GM21515 (cell line): Measurements from ENCODE around the gene PLEKHH3.

Experiments used
- ATAC-seq: cut with Tn5 transposase; IDR thresholded peaks from one replicate; pipeline ENCODE4 v1.9.1; 2021; ENCODE audit not compliant: unreplicated experiment

Gene PLEKHH3

DNA sequence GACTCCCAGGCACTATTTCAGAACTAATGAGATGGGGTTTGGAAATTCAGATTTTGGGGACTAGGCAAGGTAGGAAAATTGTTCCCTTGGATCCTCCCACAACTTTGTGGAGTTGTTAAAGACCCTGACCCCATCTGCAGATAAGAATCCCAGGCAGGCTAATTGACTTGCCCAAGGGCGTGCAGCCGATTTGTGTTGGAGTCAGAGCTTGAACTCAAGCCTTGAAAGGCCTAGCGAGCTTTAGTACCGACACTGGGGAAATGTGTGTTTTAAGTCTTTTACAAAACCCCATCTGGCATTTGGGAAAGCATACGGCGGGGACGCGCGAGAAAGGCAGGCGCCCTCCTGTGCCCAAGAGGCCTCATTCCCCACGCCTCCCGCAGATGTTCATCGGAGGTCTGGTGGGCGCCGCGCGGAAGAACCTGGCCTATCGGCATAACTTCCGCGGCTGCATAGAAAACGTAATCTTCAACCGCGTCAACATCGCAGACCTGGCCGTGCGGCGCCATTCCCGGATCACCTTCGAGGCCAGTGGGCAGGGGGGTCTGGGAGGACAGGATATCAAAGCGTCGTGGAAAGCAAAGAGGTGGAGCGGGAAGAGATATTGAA, 9.8 kb upstream of the PLEKHH3 start:
- ATAC-seq = no peak

DNA sequence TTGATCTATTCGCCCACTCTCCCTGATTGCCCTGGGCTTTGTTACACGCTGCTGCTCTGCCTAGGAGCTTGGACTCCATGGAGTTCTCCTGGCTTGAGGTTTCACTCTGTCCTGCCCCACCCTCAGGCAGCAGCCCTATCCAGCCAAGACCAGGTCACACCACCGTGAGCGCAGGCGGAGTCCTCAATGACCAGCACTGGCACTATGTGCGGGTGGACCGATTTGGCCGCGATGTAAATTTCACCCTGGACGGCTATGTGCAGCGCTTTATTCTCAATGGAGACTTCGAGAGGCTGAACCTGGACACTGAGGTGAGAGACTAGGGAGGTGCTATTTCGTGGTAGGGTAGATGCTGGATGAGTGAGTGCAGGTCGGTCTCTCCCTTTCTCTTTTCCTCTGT, 9.0 kb upstream of the PLEKHH3 start:
- no peak for ATAC-seq

DNA sequence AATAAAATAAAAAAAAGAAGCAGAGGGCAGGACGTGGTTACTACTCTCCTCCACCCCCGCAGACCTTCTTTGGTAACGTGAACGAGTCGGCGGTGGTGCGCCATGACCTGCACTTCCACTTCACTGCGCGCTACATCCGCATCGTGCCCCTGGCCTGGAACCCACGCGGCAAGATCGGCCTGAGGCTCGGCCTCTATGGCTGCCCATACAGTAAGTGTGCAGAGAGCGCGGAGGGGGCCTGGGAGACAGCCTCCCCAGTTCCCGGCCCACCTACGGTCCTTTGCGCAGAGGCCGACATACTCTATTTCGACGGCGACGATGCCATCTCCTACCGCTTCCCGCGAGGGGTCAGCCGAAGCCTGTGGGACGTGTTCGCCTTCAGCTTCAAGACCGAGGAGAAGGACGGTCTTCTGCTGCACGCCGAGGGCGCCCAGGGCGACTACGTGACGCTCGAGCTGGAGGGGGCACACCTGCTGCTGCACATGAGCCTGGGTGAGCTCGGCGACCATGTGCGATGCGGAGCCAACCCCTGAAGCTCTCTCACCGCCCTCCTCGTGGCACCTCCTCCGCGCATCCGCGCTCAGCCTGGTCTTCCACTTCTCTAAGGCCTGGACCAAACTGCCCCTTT, 8.2 kb upstream of the PLEKHH3 start:
- no peak for ATAC-seq

DNA sequence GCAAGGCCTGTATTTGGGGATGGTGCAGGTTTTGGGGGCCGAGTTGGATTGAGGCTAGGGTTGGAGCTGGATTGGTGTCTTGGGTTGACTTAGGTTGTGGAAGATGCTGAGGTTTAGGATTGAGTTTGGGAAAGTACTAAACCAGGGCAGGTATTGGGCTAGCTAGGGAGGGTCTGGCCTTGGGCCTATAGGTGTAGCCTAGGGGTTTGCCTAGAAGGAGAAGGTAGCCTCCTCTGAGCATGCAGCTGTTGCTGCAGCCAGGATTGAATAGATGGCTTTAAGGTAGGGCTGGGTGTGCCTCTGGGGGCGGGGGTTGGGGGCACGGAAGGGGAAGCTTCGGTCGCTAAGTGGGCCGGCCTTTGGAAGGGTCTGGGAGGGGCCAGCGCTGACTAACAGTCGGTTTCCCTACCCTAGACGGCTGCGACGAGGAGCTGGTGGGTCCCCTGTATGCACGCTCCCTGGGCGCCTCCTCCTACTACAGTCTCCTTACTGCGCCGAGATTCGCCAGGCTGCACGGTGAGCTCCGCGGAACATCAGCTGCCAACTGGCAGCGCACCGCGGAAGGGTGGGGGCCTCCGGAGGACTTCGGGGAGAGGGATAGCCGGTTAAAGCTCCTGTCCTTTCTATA, 6.7 kb upstream of the PLEKHH3 start:
- ATAC-seq = no peak

DNA sequence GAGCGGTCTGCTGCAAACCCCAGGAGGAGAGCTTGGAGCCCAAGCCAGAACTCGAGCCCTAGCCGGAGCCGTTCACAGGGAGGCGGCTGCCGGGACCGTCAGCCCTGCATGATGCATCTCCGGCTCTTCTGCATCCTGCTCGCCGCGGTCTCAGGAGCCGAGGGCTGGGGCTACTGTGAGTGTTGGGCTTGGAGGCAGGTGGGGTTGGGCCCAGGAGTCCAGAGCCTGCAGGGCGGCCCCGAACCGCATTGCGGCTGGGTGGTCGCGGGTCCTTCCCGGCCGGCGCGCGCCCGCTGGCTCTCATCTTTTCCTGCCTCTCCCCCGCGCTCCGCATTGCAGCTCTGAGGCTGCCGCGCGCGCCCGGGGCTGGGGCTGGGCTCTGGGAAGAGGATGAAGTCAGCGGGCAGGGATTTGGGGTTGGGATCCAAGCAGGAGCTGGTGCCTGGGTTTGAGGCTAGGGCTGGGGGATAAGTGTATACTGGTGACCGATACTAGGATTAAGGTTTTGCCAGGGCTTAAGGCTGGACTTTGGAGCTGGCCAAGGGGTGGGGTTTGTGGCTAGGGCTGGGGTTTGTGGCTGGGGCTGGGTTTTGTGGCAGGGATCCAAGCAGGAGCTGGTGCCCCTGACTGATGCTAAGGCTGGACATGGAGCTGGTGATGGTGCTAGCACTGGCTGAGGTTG, 6.1 kb upstream of the PLEKHH3 start:
- ATAC-seq = no peak

DNA sequence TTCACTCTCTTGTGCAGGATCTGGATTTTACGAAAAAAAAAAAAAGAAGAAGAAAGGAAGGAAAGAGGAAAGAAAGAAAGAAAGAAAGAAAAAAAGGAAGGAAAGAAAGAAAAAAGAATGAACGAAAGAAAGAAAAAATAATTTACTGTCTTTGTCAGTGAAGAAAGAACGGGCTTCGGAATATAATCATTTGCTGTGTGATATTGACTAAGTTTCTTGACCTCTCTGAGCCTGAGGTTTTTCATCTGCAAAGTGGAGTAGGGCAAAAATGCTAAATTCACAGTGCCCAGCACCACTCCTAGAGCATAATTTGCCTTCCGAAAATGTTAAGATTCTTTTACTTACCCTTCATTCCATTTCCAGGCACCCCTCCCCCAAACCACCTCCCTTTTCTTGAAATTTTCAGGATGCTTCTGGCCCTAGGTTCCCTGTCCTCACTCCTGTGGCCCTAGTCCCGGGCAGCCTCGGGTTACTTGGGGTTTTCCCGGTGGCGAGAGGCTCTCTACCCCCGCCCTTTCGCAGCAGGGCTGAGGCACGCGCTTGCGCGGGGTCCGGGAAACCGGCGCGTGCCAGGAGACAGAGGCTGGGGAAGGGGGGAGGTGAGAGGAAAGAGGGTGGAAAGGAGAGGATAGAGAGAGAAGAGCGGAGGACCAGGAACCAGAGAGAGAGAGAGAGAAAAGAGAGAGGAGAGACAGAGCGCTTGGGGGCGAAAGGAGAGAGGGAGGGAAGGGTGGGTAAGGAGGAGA, 5.4 kb upstream of the PLEKHH3 start, which contains the start of gene CNTNAP1:
TSS of gene CNTNAP1 (plus strand) at position 556 of the 746 bp plus-strand sequence. CDS start 299 bp downstream, outside the sequence.
- ATAC-seq = no peak

DNA sequence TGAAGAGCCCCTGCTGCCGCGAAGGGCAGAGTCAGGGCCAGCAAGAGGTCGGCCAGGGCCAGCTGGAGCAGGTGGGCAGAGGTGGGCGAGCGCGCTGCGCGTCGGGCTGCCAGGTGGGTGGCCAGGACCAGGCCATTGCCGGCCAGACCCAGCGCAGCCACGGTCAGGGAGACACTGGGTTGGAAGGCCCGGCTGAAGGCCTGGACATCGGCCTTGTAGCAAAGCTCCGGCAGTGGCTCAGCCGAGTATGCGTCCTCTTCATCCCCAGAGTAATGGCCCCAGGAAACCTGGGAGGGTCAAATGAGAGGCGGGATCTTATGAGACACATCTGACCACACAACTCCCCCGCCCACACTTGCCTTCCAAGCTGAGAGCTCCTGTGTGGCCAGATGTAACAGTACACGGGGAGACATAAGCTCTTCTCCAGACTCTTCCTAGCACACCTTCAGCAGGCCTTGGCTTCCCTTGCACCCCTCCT, 3.6 kb upstream of the PLEKHH3 start:
- ATAC-seq = no peak

DNA sequence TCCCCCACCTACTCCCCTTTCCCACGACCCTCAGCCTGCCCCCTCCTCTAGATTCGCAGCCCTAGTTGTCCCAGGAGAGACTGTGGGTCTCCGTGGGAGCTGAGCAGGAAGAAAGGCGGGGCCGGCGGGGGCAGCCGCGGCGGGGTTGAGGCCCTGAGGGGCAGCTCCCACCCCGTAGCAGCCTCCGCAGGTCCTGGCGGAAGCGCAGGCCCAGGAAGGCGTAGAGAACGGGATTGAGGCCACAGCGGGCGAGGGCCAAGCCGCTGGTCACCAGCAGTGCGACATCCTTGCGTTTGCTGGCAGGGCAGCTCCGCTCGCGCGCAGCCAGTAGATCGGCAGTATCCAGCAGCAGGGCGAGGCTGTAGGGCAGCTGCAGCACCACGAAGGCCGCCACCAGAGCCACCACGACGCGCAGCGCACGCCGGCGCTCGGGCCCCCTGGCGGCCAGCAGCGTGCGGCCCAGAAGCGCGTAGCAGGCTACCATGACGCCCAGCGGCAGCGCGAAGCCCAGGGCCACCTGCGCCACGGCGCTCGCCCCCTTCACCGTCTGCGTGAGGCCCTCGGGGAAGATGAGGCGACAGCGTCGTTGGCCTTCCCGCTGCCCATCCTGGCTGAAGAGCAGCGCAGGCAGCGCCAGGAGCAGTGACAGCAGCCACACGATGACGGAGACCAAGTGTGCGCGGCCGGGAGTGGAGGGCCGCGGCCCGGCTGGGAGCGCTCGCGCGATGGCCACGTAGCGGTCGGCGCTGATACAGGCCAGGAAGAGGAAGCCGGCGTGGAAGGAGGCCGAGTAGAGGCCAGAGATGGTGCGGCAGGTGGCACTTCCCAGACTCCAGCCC, 2.9 kb upstream of the PLEKHH3 start:
- no peak for ATAC-seq

DNA sequence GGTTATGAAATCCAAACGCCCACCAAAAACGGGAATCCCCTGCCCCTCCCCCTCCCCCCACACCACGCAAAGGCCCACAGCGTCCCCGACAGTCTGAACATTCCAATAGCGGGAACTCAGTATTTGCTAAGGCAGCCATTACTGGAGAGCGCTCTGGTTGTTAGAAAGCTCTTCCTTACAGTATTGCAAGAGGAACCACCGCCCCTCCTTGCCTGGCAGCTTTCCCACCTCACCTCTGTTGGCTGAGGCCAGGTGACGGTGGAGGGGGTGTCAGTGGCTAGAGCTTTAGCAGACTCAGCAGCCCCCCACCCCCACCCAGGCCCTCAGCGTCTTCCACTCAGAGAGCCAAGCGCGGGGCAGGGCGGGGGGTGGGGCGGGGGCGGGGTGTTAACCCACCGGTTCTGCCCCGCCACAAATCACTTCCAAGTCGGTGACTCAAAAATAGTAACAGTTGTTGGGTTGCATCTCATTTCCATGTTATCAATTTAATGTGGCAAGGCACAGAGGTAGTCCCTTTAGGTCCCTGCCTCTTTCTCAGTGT, 2.2 kb upstream of the PLEKHH3 start:
- ATAC-seq = no peak

DNA sequence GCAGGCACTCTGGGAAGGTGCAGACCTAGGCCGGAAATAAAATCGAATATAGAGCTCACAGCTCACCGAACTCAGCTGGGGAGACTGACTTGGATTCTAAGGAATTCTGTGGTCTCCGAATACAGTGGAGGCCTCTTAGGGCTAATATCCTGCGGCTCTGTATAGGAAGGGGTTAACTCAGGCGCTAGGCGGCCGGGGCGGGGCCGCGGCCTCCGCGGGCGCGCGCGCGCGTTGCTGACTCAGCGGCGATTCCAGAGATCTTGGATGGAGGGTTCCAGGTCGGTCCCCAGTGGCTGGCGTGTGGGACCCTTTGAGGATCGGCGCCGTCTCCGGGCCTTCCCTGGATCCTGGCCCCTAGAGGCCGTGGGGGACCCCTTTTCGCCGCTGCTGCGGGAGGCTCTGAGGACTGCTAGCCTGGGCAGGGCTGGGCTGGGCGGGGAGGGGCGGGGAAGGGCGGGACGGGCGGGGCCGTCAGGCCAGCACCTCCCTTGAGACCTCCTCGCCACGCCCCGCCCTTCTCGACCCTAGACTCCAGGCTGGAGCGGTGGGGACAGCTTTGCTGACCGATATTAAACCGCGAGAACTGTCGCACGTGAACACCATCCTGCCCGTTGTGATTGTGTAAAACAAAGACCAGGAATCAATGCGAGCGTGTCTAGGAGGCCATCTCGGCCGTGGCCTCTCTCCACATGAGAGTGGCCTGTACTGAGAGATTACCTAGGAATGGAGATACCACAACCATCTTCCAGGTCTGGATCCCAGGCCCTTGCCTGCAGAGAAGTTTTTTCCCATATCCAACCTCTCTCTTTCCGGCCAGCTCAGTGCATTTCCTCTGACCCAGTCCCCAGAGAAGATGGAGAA, 1.4 kb upstream of the PLEKHH3 start:
- peak; percentile 19 for ATAC-seq

DNA sequence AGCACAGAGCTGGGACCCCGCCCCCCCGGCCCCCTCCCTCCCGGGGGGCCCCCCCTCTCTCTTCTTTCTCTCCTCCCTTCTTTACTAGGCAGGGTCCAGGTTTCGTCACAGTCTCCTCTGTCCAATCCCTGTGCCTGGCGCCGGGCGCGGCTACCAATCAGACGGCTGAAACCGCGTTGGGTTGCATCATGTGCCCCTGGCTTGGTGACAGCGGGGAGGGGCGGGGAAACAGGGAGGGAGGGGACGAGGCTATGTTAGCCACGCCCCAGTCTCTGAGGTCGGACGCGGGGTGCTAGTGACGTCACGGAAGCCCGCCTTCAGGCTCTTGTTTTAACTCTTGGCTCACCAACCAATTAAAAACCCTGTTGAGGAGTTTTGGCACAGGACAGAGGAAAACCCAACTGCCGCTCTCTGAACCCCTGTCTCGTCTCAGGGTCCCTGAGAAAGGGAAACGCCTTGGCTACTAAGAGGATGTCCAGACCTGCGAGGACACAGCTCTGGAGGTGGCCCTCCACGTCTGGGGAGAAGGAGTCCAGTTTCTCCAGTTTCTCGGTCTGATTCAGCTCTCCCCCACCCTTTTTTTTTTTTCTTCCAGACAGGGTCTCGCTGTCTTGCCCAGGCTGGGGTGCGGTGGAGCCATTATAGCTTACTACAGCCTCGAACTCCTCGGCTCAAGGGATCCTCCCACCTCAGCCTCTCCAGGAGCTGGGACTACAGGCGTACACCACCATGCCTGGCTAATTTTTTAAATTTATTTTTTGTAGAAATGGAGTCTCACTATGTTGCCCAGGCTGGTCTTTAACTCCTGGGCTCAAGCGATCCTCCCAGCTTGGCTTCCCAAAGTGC, 441 bp upstream of the PLEKHH3 start:
- peak; percentile 56 for ATAC-seq

DNA sequence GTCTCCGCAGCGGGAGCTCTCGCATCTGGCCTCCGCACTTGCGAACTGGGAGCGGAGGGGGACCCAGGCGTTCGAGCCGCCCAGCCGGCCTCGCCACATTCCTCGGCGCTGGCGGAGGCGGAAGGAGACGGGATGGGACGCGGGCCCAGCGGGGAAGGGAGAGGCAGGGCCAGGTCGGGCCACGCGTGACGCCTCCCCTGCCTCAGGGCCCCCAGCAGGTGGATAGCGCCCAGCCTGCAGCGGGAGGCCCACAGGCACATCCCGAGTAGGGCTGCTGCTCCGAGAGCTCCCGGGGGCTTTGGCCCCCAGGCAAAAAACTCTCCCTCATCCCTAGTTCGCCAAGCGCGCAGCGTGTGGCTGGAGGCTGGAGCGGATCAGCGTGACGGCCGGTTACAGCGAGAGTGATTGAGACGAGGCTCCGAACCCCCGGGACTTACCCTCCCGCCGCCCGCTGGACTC, 800 bp downstream of the PLEKHH3 start:
- ATAC-seq = no peak

DNA sequence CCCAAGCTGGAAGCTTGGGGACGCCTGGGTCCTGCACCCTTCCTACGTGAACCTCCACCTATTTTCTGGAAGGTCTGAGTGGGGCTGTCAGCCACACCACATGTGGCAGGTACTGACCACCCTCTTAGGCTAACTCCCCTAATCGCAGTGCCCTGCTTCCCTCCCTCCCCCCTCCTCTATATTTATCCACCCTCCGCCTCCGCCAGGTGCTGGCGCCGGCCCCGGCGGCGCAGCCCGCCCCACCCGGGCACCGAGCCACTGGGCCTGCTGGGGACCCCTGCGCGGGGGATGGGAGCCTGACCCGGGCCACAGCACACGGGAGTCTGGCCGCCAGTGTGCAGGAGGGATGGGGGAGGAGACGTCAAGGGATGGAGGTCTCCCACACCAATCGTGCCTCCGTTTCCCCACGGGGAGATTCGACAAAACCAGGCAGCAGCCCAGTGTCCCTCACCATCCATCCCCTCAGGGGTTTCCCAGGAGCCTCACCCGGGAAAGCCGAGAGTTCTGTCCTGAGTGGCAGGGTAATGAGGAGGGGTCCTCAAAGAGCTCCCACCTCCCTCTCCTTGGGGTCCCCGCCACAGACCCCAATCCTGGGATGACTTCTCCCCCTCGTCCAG, 1.3 kb downstream of the PLEKHH3 start:
- ATAC-seq = no peak

DNA sequence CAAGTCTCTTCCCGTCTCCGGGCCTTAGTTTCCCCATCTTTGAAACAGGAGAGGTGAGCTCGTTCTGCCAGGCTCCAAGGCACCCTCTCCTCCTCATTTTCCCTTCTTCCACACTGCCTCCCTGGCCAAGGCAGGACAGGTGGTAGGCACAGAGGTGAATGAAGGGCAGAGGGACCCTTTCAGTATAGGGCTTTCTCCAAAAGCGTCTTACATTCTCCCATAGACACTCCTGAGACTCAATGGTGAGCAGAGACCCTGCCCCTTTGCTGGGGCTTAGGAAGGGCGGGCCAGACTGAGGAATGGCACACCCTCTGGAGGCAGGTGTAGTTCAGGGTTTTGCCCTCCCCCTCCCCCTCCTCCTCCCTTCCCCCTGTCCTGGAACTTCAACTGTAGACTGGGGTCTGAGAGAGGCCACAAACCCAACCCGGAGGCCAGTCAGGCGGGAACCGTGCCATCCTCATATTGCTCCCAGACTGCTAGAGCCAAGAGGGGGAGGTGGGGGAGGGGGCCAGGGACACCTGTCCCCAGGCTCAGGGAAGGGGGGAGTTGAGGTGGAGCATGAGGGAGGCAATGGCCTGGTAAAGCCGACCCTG, 1.9 kb downstream of the PLEKHH3 start:
- ATAC-seq = no peak

DNA sequence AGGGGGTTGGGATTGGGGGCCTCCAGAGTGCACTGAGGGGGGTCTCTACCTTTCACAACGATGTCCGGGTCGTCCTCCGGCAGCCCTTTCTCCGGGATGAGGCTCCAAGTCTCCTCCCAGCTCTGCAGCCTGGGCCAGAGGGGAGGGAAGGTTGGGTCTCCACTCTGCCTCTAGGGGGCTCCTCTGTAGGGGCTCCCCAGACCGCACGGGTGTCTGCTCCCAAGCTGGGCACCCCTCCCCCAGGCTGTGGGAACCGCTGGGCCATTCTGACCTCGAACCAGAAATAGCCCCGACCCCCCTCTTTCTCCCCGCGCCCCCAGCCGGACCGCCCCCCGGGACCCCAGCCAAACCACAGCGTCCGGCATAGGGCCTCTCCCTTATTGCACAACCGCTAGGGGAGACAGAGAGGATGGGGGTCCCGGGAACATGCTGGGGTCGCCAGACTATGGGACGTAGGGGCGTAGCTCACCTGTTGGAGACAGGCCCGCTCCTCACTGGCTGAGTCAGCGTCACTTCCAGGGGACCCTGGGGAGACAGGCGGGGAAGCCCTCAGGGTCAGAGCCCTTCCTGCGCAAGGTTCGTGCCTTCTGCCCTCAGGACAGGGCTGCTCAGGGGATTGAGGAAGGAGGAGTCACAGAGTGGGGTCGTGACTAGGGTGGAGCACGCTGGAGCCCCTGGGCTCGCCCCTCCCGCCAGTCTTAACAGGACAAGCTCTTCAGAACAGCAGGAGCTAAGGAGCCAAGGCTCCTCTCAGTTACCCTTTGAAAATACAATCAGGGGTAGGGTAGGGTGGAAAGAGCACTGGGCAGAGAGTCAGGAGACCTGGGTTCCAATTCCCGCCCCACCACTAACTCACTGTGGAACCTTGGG, 2.7 kb downstream of the PLEKHH3 start:
- no peak for ATAC-seq

DNA sequence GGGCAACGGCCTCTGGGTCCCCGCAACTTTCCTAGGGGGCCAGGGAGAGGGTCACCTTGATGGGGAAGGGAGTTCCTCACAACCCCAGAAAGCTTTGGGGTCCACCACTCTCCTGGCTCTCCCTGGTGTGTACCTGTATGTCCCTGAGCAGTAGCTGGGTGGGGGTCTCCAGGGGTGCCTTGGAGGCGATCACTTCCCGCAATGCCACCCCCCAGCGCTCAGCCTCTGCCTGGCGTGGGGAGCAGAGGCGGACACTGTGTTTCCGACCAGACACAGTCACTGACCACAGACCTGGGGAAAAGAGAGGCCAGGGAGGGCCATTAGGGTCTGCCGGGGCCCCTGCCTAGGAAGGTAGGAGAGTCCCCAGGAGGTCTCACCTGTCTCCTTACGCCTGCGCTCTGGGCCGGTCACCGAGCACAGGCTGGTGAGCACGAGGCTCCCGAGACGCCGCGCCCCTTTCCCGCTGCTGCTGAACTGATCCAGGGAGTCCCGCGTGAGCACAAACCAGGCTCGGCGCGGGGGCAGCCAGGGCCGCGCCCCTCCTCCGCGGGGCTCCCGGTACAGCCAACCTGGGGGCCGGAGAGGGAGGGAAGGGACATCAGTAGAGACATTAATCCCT, 3.4 kb downstream of the PLEKHH3 start:
- ATAC-seq = no peak
